ENCODE measurements around the gene TNPO1.

The TNPO1 gene

DNA sequence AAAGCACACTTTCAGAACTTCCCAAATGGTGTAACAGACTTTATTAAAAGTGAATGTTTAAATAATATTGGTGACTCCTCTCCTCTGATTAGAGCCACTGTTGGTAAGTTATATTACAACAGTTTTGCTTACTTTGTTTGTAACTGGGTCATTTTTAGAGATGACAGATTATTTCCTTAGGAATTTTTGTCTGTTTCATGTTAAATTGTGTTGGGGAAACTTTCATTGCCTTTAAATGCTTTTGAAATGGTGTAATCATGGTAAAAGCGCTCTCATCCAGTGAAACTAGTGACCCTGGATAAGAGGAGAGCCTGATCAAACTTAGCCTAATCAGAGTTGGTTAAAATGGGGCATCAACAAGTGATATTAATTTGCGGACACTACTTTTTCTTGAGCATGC, 39.4 kb downstream of the TNPO1 start:
- H3K27me3 Mint-ChIP-seq, result no peaks in the 10 kb centered on the region
- peaks cover 11% of the 10 kb centered on the region for H3K36me3 Mint-ChIP-seq
- H3K27ac Mint-ChIP-seq, result no peak overlapping the region
- no peaks in the 10 kb centered on the region for H3K9me3 Mint-ChIP-seq (ENCODE audit: low read depth)
- H3K4me3 Mint-ChIP-seq, result no peak overlapping the region
- peaks cover 74% of the 10 kb centered on the region for H3K4me1 Mint-ChIP-seq (ENCODE audit: low read depth)

GRCh38 chr5:72857396-72857795, 40.9 kb downstream of the TNPO1 start:
- peaks cover 11% of the 10 kb centered on the region for H3K36me3 Mint-ChIP-seq
- H3K27me3 Mint-ChIP-seq, result no peaks in the 10 kb centered on the region
- no peaks in the 10 kb centered on the region for H3K9me3 Mint-ChIP-seq (ENCODE audit: low read depth)
- no peak overlapping the region for H3K4me3 Mint-ChIP-seq
- no peak overlapping the region for H3K27ac Mint-ChIP-seq
- peaks cover 58% of the 10 kb centered on the region for H3K4me1 Mint-ChIP-seq (ENCODE audit: low read depth)

DNA sequence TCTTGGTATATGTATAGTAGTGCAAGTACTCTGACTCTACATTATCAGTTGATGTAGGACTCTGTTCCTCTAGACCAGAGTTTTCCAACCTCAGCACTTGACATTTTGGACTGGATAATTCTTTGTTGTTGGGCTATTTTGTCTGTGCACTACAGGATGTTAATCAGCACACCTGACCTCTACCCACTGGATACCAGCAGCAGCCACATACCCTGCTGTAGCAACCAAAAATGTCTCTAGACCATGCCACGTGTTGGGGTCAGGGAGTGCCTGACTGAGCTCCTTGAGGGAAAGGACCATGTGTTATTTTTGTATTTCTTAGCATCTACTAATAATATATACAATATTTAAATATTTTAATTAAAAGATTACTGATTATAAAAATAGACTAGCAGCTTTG, 42.7 kb downstream of the TNPO1 start:
- Mint-ChIP-seq H3K4me3 (no peak overlapping the region), H3K27me3 (no peaks in the 10 kb centered on the region), H3K4me1 (ENCODE audit: low read depth) (peaks cover 47% of the 10 kb centered on the region), H3K36me3 (peaks cover 6% of the 10 kb centered on the region), H3K9me3 (ENCODE audit: low read depth) (no peaks in the 10 kb centered on the region), H3K27ac (no peak overlapping the region)

GRCh38 chr5:72860499-72860898, 44.0 kb downstream of the TNPO1 start:
- Mint-ChIP-seq H3K4me1 (ENCODE audit: low read depth) (peaks cover 37% of the 10 kb centered on the region), H3K36me3 (peaks cover 6% of the 10 kb centered on the region), H3K4me3 (no peak overlapping the region), H3K27ac (no peak overlapping the region), H3K9me3 (ENCODE audit: low read depth) (no peaks in the 10 kb centered on the region), H3K27me3 (no peaks in the 10 kb centered on the region)

- Mint-ChIP-seq H3K4me3 (peak overlapping the region; percentile 7), H3K27ac (peak overlapping the region; percentile 88), H3K4me1 (ENCODE audit: low read depth) (peaks cover 23% of the 10 kb centered on the region), H3K9me3 (ENCODE audit: low read depth) (no peaks in the 10 kb centered on the region), H3K36me3 (peaks cover 14% of the 10 kb centered on the region), H3K27me3 (no peaks in the 10 kb centered on the region)
These were observed 55.0 kb downstream of the TNPO1 start for GRCh38 chr5:72871366-72872024.

GRCh38 chr5:72878854-72879253, 62.4 kb downstream of the TNPO1 start:
- no peaks in the 10 kb centered on the region for H3K9me3 Mint-ChIP-seq (ENCODE audit: low read depth)

DNA sequence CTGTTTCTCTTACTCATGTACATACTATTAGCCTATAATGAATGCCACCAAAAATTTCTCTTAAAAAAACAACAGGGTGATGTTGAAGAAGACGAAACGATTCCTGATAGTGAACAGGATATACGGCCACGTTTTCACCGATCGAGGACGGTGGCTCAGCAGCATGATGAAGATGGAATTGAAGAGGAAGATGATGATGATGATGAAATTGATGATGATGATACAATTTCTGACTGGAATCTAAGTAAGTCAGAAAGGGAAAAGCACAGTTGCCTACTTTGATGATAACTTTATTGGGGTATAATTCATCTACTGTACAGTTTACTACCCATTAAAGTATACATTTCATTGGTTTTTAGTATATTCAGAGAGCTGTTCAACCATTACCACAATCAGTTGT, 66.5 kb downstream of the TNPO1 start:
- H3K27ac Mint-ChIP-seq, result no peak overlapping the region
- no peak overlapping the region for H3K4me3 Mint-ChIP-seq
- no peaks in the 10 kb centered on the region for H3K9me3 Mint-ChIP-seq (ENCODE audit: low read depth)
- H3K4me1 Mint-ChIP-seq (ENCODE audit: low read depth), result peaks cover 5% of the 10 kb centered on the region
- H3K27me3 Mint-ChIP-seq, result no peaks in the 10 kb centered on the region
- H3K36me3 Mint-ChIP-seq, result peaks cover 14% of the 10 kb centered on the region

More at GRCh38 chr5:72878854-72879253, 62.4 kb downstream of the TNPO1 start:
- peaks cover 14% of the 10 kb centered on the region for H3K36me3 Mint-ChIP-seq
- no peaks in the 10 kb centered on the region for H3K27me3 Mint-ChIP-seq
- H3K4me3 Mint-ChIP-seq, result no peak overlapping the region
- H3K4me1 Mint-ChIP-seq (ENCODE audit: low read depth), result peaks cover 5% of the 10 kb centered on the region
- no peak overlapping the region for H3K27ac Mint-ChIP-seq

GRCh38 chr5:72883850-72884249, 67.4 kb downstream of the TNPO1 start:
- H3K27me3 Mint-ChIP-seq, result no peaks in the 10 kb centered on the region
- H3K27ac Mint-ChIP-seq, result no peak overlapping the region
- H3K9me3 Mint-ChIP-seq (ENCODE audit: low read depth), result no peaks in the 10 kb centered on the region
- H3K4me3 Mint-ChIP-seq, result no peak overlapping the region
- H3K36me3 Mint-ChIP-seq, result peaks cover 15% of the 10 kb centered on the region
- H3K4me1 Mint-ChIP-seq (ENCODE audit: low read depth), result peaks cover 5% of the 10 kb centered on the region

- Mint-ChIP-seq H3K36me3 (peaks cover 19% of the 10 kb centered on the region), H3K27ac (no peak overlapping the region), H3K27me3 (no peaks in the 10 kb centered on the region), H3K9me3 (ENCODE audit: low read depth) (no peaks in the 10 kb centered on the region), H3K4me3 (no peak overlapping the region), H3K4me1 (ENCODE audit: low read depth) (peaks cover 5% of the 10 kb centered on the region)
These were observed 68.4 kb downstream of the TNPO1 start for GRCh38 chr5:72884892-72885291.

DNA sequence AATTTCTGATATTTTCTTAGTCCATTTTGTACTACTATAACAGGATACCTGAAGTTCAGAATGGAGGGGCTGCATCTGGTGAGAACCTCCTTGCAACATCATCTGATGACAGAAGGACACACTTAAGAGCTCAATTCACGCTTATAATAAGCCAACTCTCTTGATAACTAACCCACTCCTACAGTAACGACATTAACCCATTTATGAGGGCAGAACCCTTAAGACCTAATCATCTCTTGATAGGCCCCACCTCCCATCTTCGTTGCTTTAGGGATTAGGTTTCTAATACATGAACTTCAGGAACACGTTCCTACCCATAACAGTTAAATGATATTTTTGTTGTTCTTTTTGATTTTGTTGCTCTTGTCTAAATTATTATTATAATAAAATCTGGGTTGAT, 69.4 kb downstream of the TNPO1 start:
- no peaks in the 10 kb centered on the region for H3K27me3 Mint-ChIP-seq

GRCh38 chr5:72888595-72888994, 72.1 kb downstream of the TNPO1 start:
- H3K36me3 Mint-ChIP-seq, result peaks cover 21% of the 10 kb centered on the region
- H3K27me3 Mint-ChIP-seq, result no peaks in the 10 kb centered on the region
- H3K27ac Mint-ChIP-seq, result no peak overlapping the region
- no peak overlapping the region for H3K4me3 Mint-ChIP-seq
- no peaks in the 10 kb centered on the region for H3K9me3 Mint-ChIP-seq (ENCODE audit: low read depth)
- H3K4me1 Mint-ChIP-seq (ENCODE audit: low read depth), result peaks cover 1% of the 10 kb centered on the region

More for the DNA sequence above, 69.4 kb downstream of the TNPO1 start:
- Mint-ChIP-seq H3K4me3 (no peak overlapping the region), H3K36me3 (peaks cover 20% of the 10 kb centered on the region), H3K9me3 (ENCODE audit: low read depth) (no peaks in the 10 kb centered on the region), H3K27ac (no peak overlapping the region), H3K4me1 (ENCODE audit: low read depth) (peaks cover 6% of the 10 kb centered on the region)

GRCh38 chr5:72889324-72889723, 72.9 kb downstream of the TNPO1 start:
- no peak overlapping the region for H3K4me3 Mint-ChIP-seq
- peaks cover 21% of the 10 kb centered on the region for H3K36me3 Mint-ChIP-seq
- no peaks in the 10 kb centered on the region for H3K27me3 Mint-ChIP-seq
- H3K27ac Mint-ChIP-seq, result peak overlapping the region; percentile 46
- peaks cover 1% of the 10 kb centered on the region for H3K4me1 Mint-ChIP-seq (ENCODE audit: low read depth)
- H3K9me3 Mint-ChIP-seq (ENCODE audit: low read depth), result no peaks in the 10 kb centered on the region

GRCh38 chr5:72892846-72893245, 76.4 kb downstream of the TNPO1 start:
- Mint-ChIP-seq H3K4me3 (no peak overlapping the region), H3K9me3 (ENCODE audit: low read depth) (no peaks in the 10 kb centered on the region), H3K27ac (no peak overlapping the region), H3K4me1 (ENCODE audit: low read depth) (peaks cover 8% of the 10 kb centered on the region), H3K36me3 (peaks cover 19% of the 10 kb centered on the region), H3K27me3 (no peaks in the 10 kb centered on the region)

DNA sequence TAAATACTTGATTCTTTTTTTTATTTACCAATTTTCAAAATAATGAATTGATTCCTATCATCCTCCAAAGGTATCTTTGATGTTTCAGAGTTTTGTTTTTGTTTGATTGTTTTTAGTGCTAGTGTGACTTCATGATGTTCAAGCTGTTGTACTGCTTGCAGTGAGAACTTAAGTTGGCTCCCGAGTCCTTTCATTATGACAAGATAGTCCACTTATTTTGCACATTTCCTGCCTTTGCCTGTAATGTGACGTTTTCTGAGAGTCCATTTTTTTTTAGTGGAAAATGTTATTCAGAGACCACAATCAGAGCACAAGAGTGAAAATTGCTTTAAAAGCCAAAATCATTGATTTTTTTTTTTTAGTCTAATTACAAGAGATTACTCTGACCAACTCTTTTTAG, 79.3 kb downstream of the TNPO1 start:
- no peaks in the 10 kb centered on the region for H3K9me3 Mint-ChIP-seq (ENCODE audit: low read depth)
- H3K4me1 Mint-ChIP-seq (ENCODE audit: low read depth), result peaks cover 7% of the 10 kb centered on the region
- peaks cover 12% of the 10 kb centered on the region for H3K36me3 Mint-ChIP-seq
- H3K27ac Mint-ChIP-seq, result peak overlapping the region; percentile 19
- H3K27me3 Mint-ChIP-seq, result no peaks in the 10 kb centered on the region
- no peak overlapping the region for H3K4me3 Mint-ChIP-seq

- no peak overlapping the region for H3K27ac Mint-ChIP-seq
These were observed 90.3 kb downstream of the TNPO1 start for GRCh38 chr5:72906806-72907205.

DNA sequence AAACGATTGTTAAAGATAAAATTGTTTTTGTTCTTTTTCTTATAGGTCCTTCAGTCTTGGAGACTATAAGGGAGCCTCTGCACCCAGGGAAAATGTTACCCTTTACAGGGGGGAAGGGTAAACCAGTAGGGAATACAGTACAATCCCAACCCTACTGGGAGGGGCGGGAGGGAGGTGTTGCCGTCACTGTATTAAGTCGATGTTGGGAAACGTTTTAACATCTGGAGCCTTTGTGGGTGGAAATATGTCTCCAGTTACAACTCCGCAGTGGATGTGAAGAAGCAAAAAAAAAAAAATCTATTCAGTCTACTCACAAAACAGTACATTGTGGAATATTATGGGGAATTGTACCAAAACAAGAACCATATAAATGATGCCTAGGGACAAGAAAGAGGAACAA, 92.2 kb downstream of the TNPO1 start:
- H3K9me3 Mint-ChIP-seq (ENCODE audit: low read depth), result no peaks in the 10 kb centered on the region
- no peak overlapping the region for H3K27ac Mint-ChIP-seq
- peaks cover 12% of the 10 kb centered on the region for H3K36me3 Mint-ChIP-seq
- no peaks in the 10 kb centered on the region for H3K4me1 Mint-ChIP-seq (ENCODE audit: low read depth)
- no peak overlapping the region for H3K4me3 Mint-ChIP-seq
- no peaks in the 10 kb centered on the region for H3K27me3 Mint-ChIP-seq

More at GRCh38 chr5:72906806-72907205, 90.3 kb downstream of the TNPO1 start:
- H3K9me3 Mint-ChIP-seq (ENCODE audit: low read depth), result no peaks in the 10 kb centered on the region
- peaks cover 14% of the 10 kb centered on the region for H3K36me3 Mint-ChIP-seq
- no peaks in the 10 kb centered on the region for H3K27me3 Mint-ChIP-seq
- no peak overlapping the region for H3K4me3 Mint-ChIP-seq
- no peaks in the 10 kb centered on the region for H3K4me1 Mint-ChIP-seq (ENCODE audit: low read depth)

All from activated naive CD8-positive, alpha-beta T cell (primary cell).